Activated CD8-positive, alpha-beta T cell treated with anti-CD3 and anti-CD28 coated beads for 36 hours (primary cell): ENCODE results near the gene RXFP4. TPM values are rescaled to one million over a fixed set of nuclear protein-coding genes. Genes with fewer than 3 reads are reported as not detected.

ENCODE experiments used
- ATAC-seq: fragments of 200-7000 bp; cut with Tn5 transposase; one replicate; pipeline ENCODE4 v1.10.0; 2021; ENCODE audit warnings: mild to moderate bottlenecking, moderate library complexity
- CTCF ChIA-PET: fragments of 350-600 bp; sonication (Branson Sonifier 250); formaldehyde crosslinking; loops from one replicate; lab custom pipeline; 2021; ENCODE audit warnings: antibody characterized with exemption; lab: Charles Lee
- POLR2A ChIA-PET: fragments of 350-600 bp; sonication (Branson Sonifier 250); formaldehyde crosslinking; loops from one replicate; lab custom pipeline; 2021; ENCODE audit warnings: antibody characterized with exemption; lab: Charles Lee
- DNase-seq: peaks from one replicate; pipeline ENCODE4 v3.0.0-alpha.2; 2020
- H3K27ac Mint-ChIP-seq: one replicate; pipeline ENCODE4 v1.8.0; 2021; ENCODE audit warnings: mild to moderate bottlenecking, mixed read lengths
- H3K27me3 Mint-ChIP-seq: one replicate; pipeline ENCODE4 v1.8.0; 2021; ENCODE audit warnings: mixed read lengths
- H3K36me3 Mint-ChIP-seq: one replicate; pipeline ENCODE4 v1.8.0; 2021; ENCODE audit warnings: low read depth, mixed read lengths
- H3K4me1 Mint-ChIP-seq: one replicate; pipeline ENCODE4 v1.8.0; 2021; ENCODE audit warnings: low read depth, mixed read lengths
- H3K4me3 Mint-ChIP-seq: one replicate; pipeline ENCODE4 v1.8.0; 2021; ENCODE audit warnings: mild to moderate bottlenecking, moderate library complexity, mixed read lengths
- H3K9me3 Mint-ChIP-seq: one replicate; pipeline ENCODE4 v1.8.0; 2021; ENCODE audit warnings: mixed read lengths
- intact Hi-C: fragments of 100-400 bp; cut with micrococcal nuclease; formaldehyde crosslinking; loops from one replicate; pipeline ENCODE4 v1.10.0; 2022
- total RNA-seq, 2 experiments: library from RNA; stranded (reverse); gene quantifications; one replicate each; pipeline ENCODE4 v1.2.3, GENCODE V29; 2021
- TF ChIP-seq, protein P1 (sequence below): fragments of 200-600 bp; IDR thresholded peaks from one replicate; pipeline ENCODE4 v1.8.0; 2022; ENCODE audit warnings: antibody characterized with exemption, mild to moderate bottlenecking

The RXFP4 gene
- total RNA-seq, 2 experiments from 2014 or later, result not detected

DNA sequence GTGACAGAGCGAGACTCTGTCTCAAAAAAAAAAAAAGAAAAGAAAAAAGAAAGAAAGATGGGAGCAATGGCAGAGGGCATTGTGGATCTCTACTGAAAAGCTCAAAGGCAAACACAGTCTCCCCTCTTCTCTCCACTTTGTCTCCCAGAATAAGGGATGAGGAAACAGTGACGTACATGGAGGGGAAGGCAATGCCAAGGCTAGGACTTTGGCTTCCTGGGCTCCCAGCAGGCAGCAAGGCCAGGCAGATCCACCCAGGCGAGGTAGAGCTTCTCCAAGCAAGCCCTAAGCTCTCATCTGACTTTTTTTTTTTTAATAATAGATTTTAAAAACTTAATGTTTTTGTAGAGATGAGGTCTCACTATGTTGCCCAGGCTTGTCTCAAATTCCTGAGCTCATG is 32.3 kb downstream of the RXFP4 start:
- no peaks in the 10 kb centered on the region for H3K27me3 Mint-ChIP-seq
- no peaks in the 10 kb centered on the region for H3K9me3 Mint-ChIP-seq
- TF ChIP-seq, protein P1, sequence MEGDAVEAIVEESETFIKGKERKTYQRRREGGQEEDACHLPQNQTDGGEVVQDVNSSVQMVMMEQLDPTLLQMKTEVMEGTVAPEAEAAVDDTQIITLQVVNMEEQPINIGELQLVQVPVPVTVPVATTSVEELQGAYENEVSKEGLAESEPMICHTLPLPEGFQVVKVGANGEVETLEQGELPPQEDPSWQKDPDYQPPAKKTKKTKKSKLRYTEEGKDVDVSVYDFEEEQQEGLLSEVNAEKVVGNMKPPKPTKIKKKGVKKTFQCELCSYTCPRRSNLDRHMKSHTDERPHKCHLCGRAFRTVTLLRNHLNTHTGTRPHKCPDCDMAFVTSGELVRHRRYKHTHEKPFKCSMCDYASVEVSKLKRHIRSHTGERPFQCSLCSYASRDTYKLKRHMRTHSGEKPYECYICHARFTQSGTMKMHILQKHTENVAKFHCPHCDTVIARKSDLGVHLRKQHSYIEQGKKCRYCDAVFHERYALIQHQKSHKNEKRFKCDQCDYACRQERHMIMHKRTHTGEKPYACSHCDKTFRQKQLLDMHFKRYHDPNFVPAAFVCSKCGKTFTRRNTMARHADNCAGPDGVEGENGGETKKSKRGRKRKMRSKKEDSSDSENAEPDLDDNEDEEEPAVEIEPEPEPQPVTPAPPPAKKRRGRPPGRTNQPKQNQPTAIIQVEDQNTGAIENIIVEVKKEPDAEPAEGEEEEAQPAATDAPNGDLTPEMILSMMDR, result no peak
- peaks cover 78% of the 10 kb centered on the region for H3K36me3 Mint-ChIP-seq
- POLR2A ChIA-PET, result interaction anchor here (0.6 to 8.2 kb wide), 6 partner anchors 12 to 48 kb away, joined by 3 to 54 read pairs (median 10); partner anchors contain the start of genes KHDC4 and SSR2
- peak overlapping the region; percentile 83 for H3K27ac Mint-ChIP-seq
- ATAC-seq (no peak), DNase-seq (no peak)
- CTCF ChIA-PET, result interaction anchor here (1.1 to 1.6 kb wide), 4 partner anchors 15 to 39 kb away, joined by 3 to 5 read pairs (median 4); partner anchors contain the start of gene KHDC4
- H3K4me3 Mint-ChIP-seq, result no peak overlapping the region
- intact Hi-C loops, result no loop called here
- peaks cover 74% of the 10 kb centered on the region for H3K4me1 Mint-ChIP-seq

DNA sequence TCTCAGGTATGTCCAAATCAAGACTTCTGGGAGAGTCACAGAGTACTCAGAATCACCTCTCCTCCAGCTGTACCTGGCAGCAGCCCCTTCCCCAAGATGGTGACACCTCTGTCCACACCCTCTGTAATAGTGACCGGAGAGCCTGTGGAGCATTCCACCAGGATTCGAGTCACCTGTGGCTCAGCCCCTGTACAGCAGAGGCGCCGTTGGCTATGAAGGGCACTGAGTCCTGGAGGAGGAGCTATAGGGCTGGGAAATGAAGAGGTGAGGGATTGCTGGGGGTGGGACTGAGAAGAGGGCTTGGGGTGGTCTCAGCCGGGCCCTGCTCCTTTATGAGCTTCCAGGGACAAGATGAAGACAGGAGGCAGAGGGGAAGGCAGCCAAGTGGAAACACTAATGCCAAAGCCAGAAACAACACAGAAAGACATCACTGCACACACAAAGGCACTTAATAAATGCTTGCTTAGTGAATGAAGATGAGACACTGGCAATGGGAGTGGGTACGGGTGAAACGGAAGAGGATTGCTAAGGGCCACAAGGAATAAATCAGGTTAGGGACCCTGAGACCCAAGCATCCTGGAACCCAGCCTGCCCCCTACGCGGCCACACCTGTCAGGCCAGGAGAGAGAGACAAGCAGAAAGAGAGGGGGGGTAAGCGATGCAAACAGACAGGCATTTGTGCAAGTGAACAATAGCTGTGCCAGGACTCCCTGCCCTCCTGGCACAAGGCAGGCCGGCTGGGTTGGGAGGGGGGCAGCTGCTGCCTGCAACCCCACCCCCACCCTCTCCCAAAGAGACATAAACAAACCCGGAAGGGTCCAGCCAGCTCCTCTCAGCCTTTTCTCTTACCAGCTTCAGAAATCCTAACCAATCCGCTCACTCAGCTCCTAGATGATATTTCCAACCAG is 33.0 kb downstream of the RXFP4 start:
- DNase-seq (no peak), ATAC-seq (no peak)
- peaks cover 68% of the 10 kb centered on the region for H3K4me1 Mint-ChIP-seq
- H3K9me3 Mint-ChIP-seq, result no peaks in the 10 kb centered on the region
- TF ChIP-seq, protein P1, result no peak
- peak overlapping the region; percentile 94 for H3K27ac Mint-ChIP-seq
- intact Hi-C loops, result no loop called here
- no peaks in the 10 kb centered on the region for H3K27me3 Mint-ChIP-seq
- peaks cover 73% of the 10 kb centered on the region for H3K36me3 Mint-ChIP-seq
- POLR2A ChIA-PET, result interaction anchor here (0.6 to 7.5 kb wide), 6 partner anchors 12 to 156 kb away, joined by 3 to 128 read pairs (median 23); partner anchors contain the start of genes KHDC4 and RXFP4
- CTCF ChIA-PET, result interaction anchor here (0.6 to 11.1 kb wide), 7 partner anchors 9 to 167 kb away, joined by 3 to 121 read pairs (median 5); partner anchors contain the start of genes KHDC4 and RXFP4
- H3K4me3 Mint-ChIP-seq, result peak overlapping the region; percentile 98

DNA sequence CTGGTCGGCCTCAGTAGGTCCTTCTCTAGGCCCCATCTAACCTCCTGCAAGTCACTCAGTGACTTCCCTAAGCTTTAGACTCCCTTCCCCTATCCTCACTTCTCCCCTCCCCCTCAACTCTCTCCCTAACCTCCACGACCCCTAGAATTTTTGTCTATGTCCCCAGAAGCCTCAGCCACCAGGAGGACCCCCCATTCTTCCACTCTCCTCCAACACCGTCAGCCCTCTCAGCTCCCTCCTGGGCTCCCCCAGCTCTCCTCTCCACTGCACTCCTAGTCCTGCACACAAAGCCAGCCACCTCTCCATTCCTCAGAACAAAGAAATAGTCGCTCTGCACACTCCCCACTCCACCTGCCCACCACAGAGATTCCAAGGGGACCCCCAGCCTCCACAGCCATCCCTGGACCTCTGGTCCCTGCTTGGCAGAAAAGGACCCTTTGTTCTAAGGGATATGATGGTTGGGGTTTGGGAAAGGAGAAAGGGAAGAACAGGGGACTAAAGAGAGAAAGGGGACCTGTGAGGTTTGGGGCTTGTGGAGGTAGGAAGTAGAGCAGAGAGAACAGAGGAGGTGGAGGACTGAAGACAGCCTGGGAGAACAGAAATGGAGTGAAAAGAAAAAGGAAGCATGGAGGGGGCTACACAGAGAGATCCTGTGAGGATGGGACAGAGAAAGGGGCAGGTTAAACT is 34.1 kb downstream of the RXFP4 start:
- ATAC-seq, result no peak
- Mint-ChIP-seq H3K4me1 (peaks cover 67% of the 10 kb centered on the region), H3K36me3 (peaks cover 70% of the 10 kb centered on the region), H3K4me3 (peak overlapping the region; percentile 98), H3K27me3 (no peaks in the 10 kb centered on the region), H3K9me3 (no peaks in the 10 kb centered on the region), H3K27ac (peak overlapping the region; percentile 94)
- ChIA-PET CTCF (interaction anchor here (0.6 to 11.1 kb wide), 7 partner anchors 8 to 166 kb away, joined by 3 to 121 read pairs (median 5); partner anchors contain the start of gene RXFP4), POLR2A (interaction anchor here (0.8 to 7.5 kb wide), 9 partner anchors 9 to 64 kb away, joined by 4 to 128 read pairs (median 8); partner anchors contain the start of genes KHDC4 and RXFP4)
- TF ChIP-seq, protein P1, result no peak
- DNase-seq, result no peak
- intact Hi-C loops, result loop anchor here (2.0 kb wide), 1 partner anchor 29 kb away; no protein-coding TSS in a partner anchor

GRCh38 chr1:155976062-155976912 is 34.8 kb downstream of the RXFP4 start:
- H3K27me3 Mint-ChIP-seq, result no peaks in the 10 kb centered on the region
- DNase-seq (peak; percentile 89), ATAC-seq (peak; percentile 26)
- TF ChIP-seq, protein P1, result no peak
- CTCF ChIA-PET, result interaction anchor here (0.7 to 11.1 kb wide), 10 partner anchors 9 to 185 kb away, joined by 3 to 121 read pairs (median 4); partner anchors contain the start of gene RXFP4
- peak overlapping the region; percentile 98 for H3K4me3 Mint-ChIP-seq
- H3K27ac Mint-ChIP-seq, result peak overlapping the region; percentile 94
- peaks cover 66% of the 10 kb centered on the region for H3K36me3 Mint-ChIP-seq
- H3K9me3 Mint-ChIP-seq, result no peaks in the 10 kb centered on the region
- POLR2A ChIA-PET, result interaction anchor here (1.1 to 7.5 kb wide), 13 partner anchors 7 to 116 kb away, joined by 3 to 128 read pairs (median 8); partner anchors contain the start of genes KHDC4, RXFP4 and SSR2
- intact Hi-C loops, result loop anchor here (2.0 kb wide), 1 partner anchor 29 kb away; no protein-coding TSS in a partner anchor
- peaks cover 67% of the 10 kb centered on the region for H3K4me1 Mint-ChIP-seq
